Sigmoid colon (tissue), 7 donors: Measurements from ENCODE around the gene NEMF. TPM values are rescaled to one million over a fixed set of nuclear protein-coding genes. Genes with fewer than 3 reads are reported as not detected.
"Not testable (repeated sequence)": the region's sequence is repeated elsewhere in the genome, so short reads cannot be mapped to it uniquely, and the experiment has no call there.

Experiments
- DNase-seq: peaks from one replicate; pipeline ENCODE4 v3.0.0-alpha.2; 2019
- H3K27ac ChIP-seq, 4 donors: fragments of 200-600 bp; sonication (generic); one replicate each; pipeline ENCODE4 v1.5.1; 2016 to 2019; ENCODE audit warnings: mild to moderate bottlenecking in 1 of 4
- H3K27me3 ChIP-seq, 3 donors: fragments of 200-600 bp; sonication (generic); one replicate each; pipeline ENCODE4 v1.5.1; 2019; ENCODE audit warnings: mild to moderate bottlenecking in 1 of 3
- H3K36me3 ChIP-seq, 4 donors: fragments of 200-600 bp; sonication (generic); one replicate each; pipeline ENCODE4 v1.5.1; 2016 to 2019
- H3K4me1 ChIP-seq, 4 donors: fragments of 200-600 bp; sonication (generic); one replicate each; pipeline ENCODE4 v1.5.1; 2017 to 2019
- H3K4me3 ChIP-seq, 4 donors: fragments of 200-600 bp; sonication (generic); one replicate each; pipeline ENCODE4 v1.5.1; 2017 to 2019; ENCODE audit warnings: mild to moderate bottlenecking in 2 of 4, moderate library complexity in 1 of 4
- H3K9me3 ChIP-seq, 4 donors: fragments of 200-600 bp in 3 of 4; sonication (generic) in 3 of 4; one replicate each; pipeline versions ENCODE4 v1.5.1 to v1.6.1; 2013 to 2019
- CTCF ChIP-seq, 4 experiments: fragments of 450-650 bp in 3 of 4; fragments of 200-600 bp in 1 of 4; IDR thresholded peaks; one replicate each; pipeline ENCODE4 v1.5.1; 2016 to 2019; ENCODE audit warnings: antibody characterized with exemption in 4 of 4, mild to moderate bottlenecking in 3 of 4, moderate library complexity in 2 of 4
- EP300 ChIP-seq, 4 donors: sonication (generic); formaldehyde crosslinking; IDR thresholded peaks; one replicate each; pipeline ENCODE4 v1.6.1; 2017; ENCODE audit warnings: antibody characterized with exemption in 4 of 4
- POLR2A ChIP-seq, 2 donors: fragments of 450-650 bp; IDR thresholded peaks; one replicate each; pipeline ENCODE4 v1.6.1; 2016; ENCODE audit warnings: antibody characterized with exemption in 2 of 2, mild to moderate bottlenecking in 2 of 2, moderate library complexity in 2 of 2
- POLR2AphosphoS5 ChIP-seq, 4 donors: sonication (generic); formaldehyde crosslinking; IDR thresholded peaks; one replicate each; pipeline ENCODE4 v1.6.1; 2017; ENCODE audit warnings: antibody characterized with exemption in 4 of 4
- WGBS, 2 donors: extraction: QIAGEN DNeasy Blood & Tissue Kit; methylation state at CpG; one replicate each; pipeline ENCODE4 v1.1.7; 2013; 5-methylcytosine and 5-hydroxymethylcytosine counted together
- intact Hi-C: fragments of 100-400 bp; cut with DNase I; formaldehyde crosslinking; loops from one replicate; pipeline ENCODE4 v1.15.1; 2023
- polyA plus RNA-seq, 3 donors: library from polyadenylated mRNA; stranded (reverse); fragments of 200-250 nt; gene quantifications; one replicate each; pipeline ENCODE4 v1.2.3, GENCODE V29; 2013
- total RNA-seq, 4 donors: library from RNA; depleted of rRNA; stranded (reverse); fragments of >200 nt; gene quantifications; one replicate each; pipeline ENCODE4 v1.1.0, GENCODE V29; 2016
- donor health status: healthy with polysubstance abuse.
- donor health status: Bipolar disorder and iron deficiency.
- donor health status: healthy.

The NEMF gene
- total and polyA plus RNA-seq, 7 donors, result 18.0 to 121 (median 73.7) TPM

GRCh38 chr14:49876563-49877127, 24.1 kb upstream of the NEMF start:
- DNase-seq, result no peak
- H3K4me3 ChIP-seq, result no peak overlapping the region
- 67 to 81% methylated on average over 4 of the region's 4 CpGs for WGBS, 2 donors
- intact Hi-C loops, result no loop called here
- no peak overlapping the region for H3K27ac ChIP-seq
- no peaks in the 10 kb centered on the region for H3K4me1 ChIP-seq
- H3K9me3 ChIP-seq, result no peaks in the 10 kb centered on the region
- no peaks in the 10 kb centered on the region for H3K27me3 ChIP-seq
- H3K36me3 ChIP-seq, result no peaks in the 10 kb centered on the region
- TF ChIP-seq POLR2A (IDR thresholded peaks at IDR 0.05) (no peak), POLR2AphosphoS5 (IDR thresholded peaks at IDR 0.05) (no peak), EP300 (IDR thresholded peaks at IDR 0.05) (no peak), CTCF (IDR thresholded peaks at IDR 0.05) (no peak)

- TF ChIP-seq EP300 (IDR thresholded peaks at IDR 0.05) (no peak), POLR2A (IDR thresholded peaks at IDR 0.05) (no peak), CTCF (IDR thresholded peaks at IDR 0.05) (no peak), POLR2AphosphoS5 (IDR thresholded peaks at IDR 0.05) (no peak)
- intact Hi-C loops, result no loop called here
- no peaks in the 10 kb centered on the region for H3K27me3 ChIP-seq
- no peaks in the 10 kb centered on the region for H3K9me3 ChIP-seq
- no peak overlapping the region for H3K27ac ChIP-seq
- H3K36me3 ChIP-seq, result no peaks in the 10 kb centered on the region
- H3K4me1 ChIP-seq, result no peaks in the 10 kb centered on the region
- H3K4me3 ChIP-seq, result no peak overlapping the region
- 62 to 85% methylated on average over 12 of the region's 12 CpGs for WGBS, 2 donors
- DNase-seq, result no peak
Observed at GRCh38 chr14:49875640-49876198, 23.1 kb upstream of the NEMF start.

- H3K27me3 ChIP-seq, intact Hi-C loops, H3K4me3 ChIP-seq, H3K27ac ChIP-seq, H3K9me3 ChIP-seq, H3K36me3 ChIP-seq, DNase-seq, H3K4me1 ChIP-seq: not testable (repeated sequence)
- 82 to 87% methylated on average over 6 of the region's 6 CpGs for WGBS, 2 donors
Observed at GRCh38 chr14:49873548-49873947, 21.0 kb upstream of the NEMF start.

- Histone ChIP-seq H3K27me3 (no peaks in the 10 kb centered on the region), H3K27ac (no peak overlapping the region), H3K9me3 (no peaks in the 10 kb centered on the region), H3K36me3 (no peaks in the 10 kb centered on the region), H3K4me3 (no peak overlapping the region), H3K4me1 (peaks cover 0 to 14% (median 7%) of the 10 kb centered on the region in 4 donors)
- intact Hi-C loops, result no loop called here
- no peak for DNase-seq
- TF ChIP-seq EP300 (IDR thresholded peaks at IDR 0.05), result no peak
- no peak for TF ChIP-seq CTCF (IDR thresholded peaks at IDR 0.05)
- WGBS, 2 donors, result 69 to 93% methylated on average over 6 of the region's 6 CpGs
Observed at GRCh38 chr14:49870908-49871307, 18.3 kb upstream of the NEMF start.

GRCh38 chr14:49868720-49869114, 16.1 kb upstream of the NEMF start:
- TF ChIP-seq POLR2A (IDR thresholded peaks at IDR 0.05) (no peak), POLR2AphosphoS5 (IDR thresholded peaks at IDR 0.05) (no peak), EP300 (IDR thresholded peaks at IDR 0.05) (no peak), CTCF (IDR thresholded peaks at IDR 0.05) (no peak)
- Histone ChIP-seq H3K27ac (peak overlapping the region; percentile 83 to 96 (median 92)), H3K4me3 (peak overlapping the region; percentile 41 to 63 (median 54)), H3K36me3 (no peaks in the 10 kb centered on the region), H3K9me3 (no peaks in the 10 kb centered on the region), H3K4me1 (peaks cover 0 to 26% (median 19%) of the 10 kb centered on the region in 4 donors), H3K27me3 (no peaks in the 10 kb centered on the region)
- intact Hi-C loops, result loop anchor here (1.0 to 10.0 kb wide), 3 partner anchors 24 to 446 kb away; partner anchors contain the start of genes DMAC2L, L2HGDH and SOS2
- no peak for DNase-seq
- WGBS, 2 donors, result 11 to 37% methylated on average over 5 of the region's 5 CpGs
